ENCODE data around the gene SFI1. TPM values are rescaled to one million over a fixed set of nuclear protein-coding genes. Genes with fewer than 3 reads are reported as not detected.

SFI1 gene
- total and polyA plus RNA-seq, 2 experiments from 2014 or later = 16.1 to 23.3 TPM

GRCh38 chr22:31448382-31448781 lies 48.0 kb upstream of the SFI1 start:
- Histone ChIP-seq H3K9me3 (ENCODE audit: low read depth) (no peaks in the 10 kb centered on the region), H3K36me3 (replicated peaks; ENCODE audit: insufficient read depth, low read depth) (no peaks in the 10 kb centered on the region), H3K4me2 (no peak overlapping the region), H3K79me2 (no peaks in the 10 kb centered on the region), H2AFZ (no peak overlapping the region), H3K9me2 (replicated peaks; ENCODE audit: insufficient read depth) (no peaks in the 10 kb centered on the region), H3K27ac (no peak overlapping the region), H3K4me3 (no peak overlapping the region), H3K27me3 (no peaks in the 10 kb centered on the region), H3K4me1 (ENCODE audit: insufficient read depth) (peaks cover 3% of the 10 kb centered on the region), H4K20me1 (ENCODE audit: insufficient read depth, poor library complexity, severe bottlenecking) (no peaks in the 10 kb centered on the region)
- TF ChIP-seq CTCF (IDR thresholded peaks at IDR 0.05; ENCODE audit: poor library complexity) = no peak
- TF ChIP-seq EZH2phosphoT487 (IDR thresholded peaks at IDR 0.05; ENCODE audit: low read depth, severe bottlenecking, unreplicated experiment) = no peak
- TF ChIP-seq EZH2 (IDR thresholded peaks at IDR 0.05; ENCODE audit: borderline replicate concordance) = no peak
- DNase-seq (ENCODE audit: low spot score) = no peak
- WGBS (ENCODE audit: low lambda C conversion rate, missing lambda C conversion rate) = 90% methylated on average over 2 of the region's 2 CpGs

- Histone ChIP-seq H4K20me1 (ENCODE audit: insufficient read depth, poor library complexity, severe bottlenecking) (no peaks in the 10 kb centered on the region), H3K4me1 (ENCODE audit: insufficient read depth) (no peaks in the 10 kb centered on the region), H3K36me3 (replicated peaks; ENCODE audit: insufficient read depth, low read depth) (no peaks in the 10 kb centered on the region), H3K4me3 (no peak overlapping the region), H3K9me2 (replicated peaks; ENCODE audit: insufficient read depth) (no peaks in the 10 kb centered on the region), H3K27ac (no peak overlapping the region), H3K79me2 (no peaks in the 10 kb centered on the region), H3K9me3 (ENCODE audit: low read depth) (no peaks in the 10 kb centered on the region), H3K27me3 (no peaks in the 10 kb centered on the region), H3K4me2 (no peak overlapping the region), H2AFZ (no peak overlapping the region)
- no peak for DNase-seq (ENCODE audit: low spot score)
- 100% methylated on average over 4 of the region's 4 CpGs for WGBS (ENCODE audit: low lambda C conversion rate, missing lambda C conversion rate)
- TF ChIP-seq EZH2 (IDR thresholded peaks at IDR 0.05; ENCODE audit: borderline replicate concordance) = no peak
- no peak for TF ChIP-seq CTCF (IDR thresholded peaks at IDR 0.05; ENCODE audit: poor library complexity)
- no peak for TF ChIP-seq EZH2phosphoT487 (IDR thresholded peaks at IDR 0.05; ENCODE audit: low read depth, severe bottlenecking, unreplicated experiment)
Measured at GRCh38 chr22:31449506-31449905, 46.8 kb upstream of the SFI1 start.

GRCh38 chr22:31451709-31452571 lies 44.4 kb upstream of the SFI1 start:
- 88% methylated on average over 5 of the region's 5 CpGs for WGBS (ENCODE audit: low lambda C conversion rate, missing lambda C conversion rate)
- Histone ChIP-seq H3K4me2 (no peak overlapping the region), H4K20me1 (ENCODE audit: insufficient read depth, poor library complexity, severe bottlenecking) (no peaks in the 10 kb centered on the region), H3K27me3 (no peaks in the 10 kb centered on the region), H2AFZ (no peak overlapping the region), H3K4me3 (no peak overlapping the region), H3K27ac (no peak overlapping the region), H3K9me2 (replicated peaks; ENCODE audit: insufficient read depth) (no peaks in the 10 kb centered on the region), H3K4me1 (ENCODE audit: insufficient read depth) (no peaks in the 10 kb centered on the region), H3K9me3 (ENCODE audit: low read depth) (no peaks in the 10 kb centered on the region), H3K36me3 (replicated peaks; ENCODE audit: insufficient read depth, low read depth) (peaks cover 3% of the 10 kb centered on the region), H3K79me2 (no peaks in the 10 kb centered on the region)
- DNase-seq (ENCODE audit: low spot score) = peak; percentile 28
- TF ChIP-seq EZH2phosphoT487 (IDR thresholded peaks at IDR 0.05; ENCODE audit: low read depth, severe bottlenecking, unreplicated experiment) = no peak
- peak; percentile 43 for TF ChIP-seq CTCF (IDR thresholded peaks at IDR 0.05; ENCODE audit: poor library complexity)

All from hepatocyte (in vitro differentiated cells).